ENCODE measurements around the gene HES4.

HES4 gene

DNA sequence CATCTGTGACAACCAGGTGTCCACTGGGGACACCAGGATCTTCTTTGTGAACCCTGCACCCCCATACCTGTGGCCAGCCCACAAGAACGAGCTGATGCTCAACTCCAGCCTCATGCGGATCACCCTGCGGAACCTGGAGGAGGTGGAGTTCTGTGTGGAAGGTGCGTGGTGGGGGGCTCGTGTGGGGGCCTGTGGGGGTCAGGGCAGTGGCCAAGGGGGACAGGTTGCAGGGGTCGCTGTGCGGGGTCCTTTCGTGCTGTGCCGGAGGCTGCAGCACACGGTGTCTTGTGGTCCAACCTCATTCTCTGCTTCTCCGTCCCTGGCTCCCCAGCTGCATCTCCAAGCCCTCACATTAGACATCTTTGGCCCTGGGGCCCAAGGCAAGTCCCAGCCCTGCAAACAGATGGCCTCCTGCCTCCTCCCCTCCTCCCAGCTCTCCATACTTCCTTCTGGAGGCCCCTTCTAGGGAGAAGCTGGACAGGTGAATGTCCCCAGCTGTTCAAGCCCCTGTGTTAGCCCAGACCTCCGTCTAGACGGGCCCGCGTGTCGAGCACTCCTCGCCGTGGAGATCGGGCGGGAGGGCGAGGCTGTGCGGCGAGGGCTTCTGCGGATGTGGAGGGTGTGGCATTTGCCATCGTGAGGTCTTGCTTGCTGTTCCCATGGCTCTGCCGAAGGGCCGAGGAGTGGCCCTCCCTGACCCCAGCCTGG, 22.6 kb upstream of the HES4 start:
- DNase-seq (ENCODE audit: low read depth) = no peak
- no peak overlapping the region for H3K4me3 ChIP-seq (ENCODE audit: low read depth, low read length)
- in situ Hi-C loops (cut with HindIII; ENCODE audit: low sequenced_read_pairs) = no loop called here
- TF ChIP-seq, protein P1, sequence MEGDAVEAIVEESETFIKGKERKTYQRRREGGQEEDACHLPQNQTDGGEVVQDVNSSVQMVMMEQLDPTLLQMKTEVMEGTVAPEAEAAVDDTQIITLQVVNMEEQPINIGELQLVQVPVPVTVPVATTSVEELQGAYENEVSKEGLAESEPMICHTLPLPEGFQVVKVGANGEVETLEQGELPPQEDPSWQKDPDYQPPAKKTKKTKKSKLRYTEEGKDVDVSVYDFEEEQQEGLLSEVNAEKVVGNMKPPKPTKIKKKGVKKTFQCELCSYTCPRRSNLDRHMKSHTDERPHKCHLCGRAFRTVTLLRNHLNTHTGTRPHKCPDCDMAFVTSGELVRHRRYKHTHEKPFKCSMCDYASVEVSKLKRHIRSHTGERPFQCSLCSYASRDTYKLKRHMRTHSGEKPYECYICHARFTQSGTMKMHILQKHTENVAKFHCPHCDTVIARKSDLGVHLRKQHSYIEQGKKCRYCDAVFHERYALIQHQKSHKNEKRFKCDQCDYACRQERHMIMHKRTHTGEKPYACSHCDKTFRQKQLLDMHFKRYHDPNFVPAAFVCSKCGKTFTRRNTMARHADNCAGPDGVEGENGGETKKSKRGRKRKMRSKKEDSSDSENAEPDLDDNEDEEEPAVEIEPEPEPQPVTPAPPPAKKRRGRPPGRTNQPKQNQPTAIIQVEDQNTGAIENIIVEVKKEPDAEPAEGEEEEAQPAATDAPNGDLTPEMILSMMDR (IDR thresholded peaks at IDR 0.05; ENCODE audit: low read depth, low read length, missing control alignments) = no peak

GRCh38 chr1:1021920-1022259, 22.0 kb upstream of the HES4 start:
- DNase-seq (ENCODE audit: low read depth) = no peak
- TF ChIP-seq, protein P1 (IDR thresholded peaks at IDR 0.05; ENCODE audit: low read depth, low read length, missing control alignments) = no peak
- in situ Hi-C loops (cut with HindIII; ENCODE audit: low sequenced_read_pairs) = no loop called here
- peak overlapping the region; percentile 52 for H3K4me3 ChIP-seq (ENCODE audit: low read depth, low read length)

- TF ChIP-seq, protein P1 (IDR thresholded peaks at IDR 0.05; ENCODE audit: low read depth, low read length, missing control alignments) = no peak
- H3K4me3 ChIP-seq (ENCODE audit: low read depth, low read length) = peak overlapping the region; percentile 52
- no peak for DNase-seq (ENCODE audit: low read depth)
- in situ Hi-C loops (cut with HindIII; ENCODE audit: low sequenced_read_pairs) = no loop called here
Measured at GRCh38 chr1:1021010-1021919, 21.4 kb upstream of the HES4 start.

DNA sequence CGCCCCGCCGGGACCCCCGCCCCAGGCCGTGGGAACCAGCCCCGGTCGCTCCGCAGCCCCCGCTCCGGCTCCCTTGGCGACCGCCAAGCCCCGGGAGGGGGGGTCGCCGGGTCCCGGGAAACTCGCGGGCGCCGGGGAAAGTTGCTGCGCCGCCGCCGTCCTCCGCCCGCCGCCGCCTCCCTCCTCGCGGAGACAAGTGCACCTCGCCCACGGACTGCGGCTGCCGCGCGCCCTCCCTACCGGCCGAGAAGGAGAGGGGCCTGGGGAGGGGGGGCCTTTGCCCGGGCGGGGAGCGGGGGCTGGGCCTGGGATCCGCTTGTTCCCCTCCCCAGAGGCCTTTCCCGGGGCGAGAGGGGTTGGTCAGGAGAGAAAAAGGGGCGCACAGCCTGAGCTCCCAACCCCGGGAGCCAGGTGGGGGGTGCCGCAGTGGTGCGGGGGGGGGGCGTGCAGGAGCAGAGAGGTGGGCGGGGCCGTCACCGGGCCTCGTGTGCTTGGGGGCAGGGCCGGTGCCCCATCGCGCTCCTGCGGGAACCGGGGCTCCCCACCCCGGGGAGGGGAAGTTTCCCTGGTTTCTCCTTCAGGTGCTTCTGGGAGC, 20.6 kb upstream of the HES4 start:
- TF ChIP-seq, protein P1 (IDR thresholded peaks at IDR 0.05; ENCODE audit: low read depth, low read length, missing control alignments) = no peak
- peak overlapping the region; percentile 52 for H3K4me3 ChIP-seq (ENCODE audit: low read depth, low read length)
- no peak for DNase-seq (ENCODE audit: low read depth)
- in situ Hi-C loops (cut with HindIII; ENCODE audit: low sequenced_read_pairs) = no loop called here

GRCh38 chr1:1020000-1020404, 20.1 kb upstream of the HES4 start, which contains the start of gene AGRN:
Gene AGRN, plus strand, starts transcription at chr1:1020120. Its CDS starts 53 bp downstream, at chr1:1020173.
- in situ Hi-C loops (cut with HindIII; ENCODE audit: low sequenced_read_pairs) = no loop called here
- TF ChIP-seq, protein P1 (IDR thresholded peaks at IDR 0.05; ENCODE audit: low read depth, low read length, missing control alignments) = no peak
- DNase-seq (ENCODE audit: low read depth) = no peak
- peak within 1 kb of the TSS; percentile 52 for H3K4me3 ChIP-seq (ENCODE audit: low read depth, low read length)

Measured in astrocyte of the cerebellum (primary cell).